Right lobe of liver (tissue), 4 donors: ENCODE results near the gene RSL1D1.

Experiments used
- CTCF ChIP-seq, 4 donors: fragments of 200-600 bp in 3 of 4; fragments of 450-650 bp in 1 of 4; IDR thresholded peaks; one replicate each; pipeline versions ENCODE4 v1.5.1 to v1.8.0; 2016 to 2022; ENCODE audit warnings: antibody characterized with exemption in 4 of 4, mild to moderate bottlenecking in 2 of 4
- POLR2A ChIP-seq: fragments of 450-650 bp; IDR thresholded peaks from one replicate; pipeline ENCODE4 v1.6.1; 2017; ENCODE audit warnings: antibody characterized with exemption, mild to moderate bottlenecking
- donor health status: DM: no; HTN: no; CAD: no.
- donor health status: DM: no; HTN: no; CAD: no.
- donor health status: DM: no; HTN: yes; CAD: no.

- TF ChIP-seq CTCF (IDR thresholded peaks at IDR 0.05) (no peak), POLR2A (no peak)
Measured at GRCh38 chr16:11799017-11799381, 52.3 kb downstream of the RSL1D1 start.
